ENCODE data around the gene CCNE1.

Gene CCNE1

GRCh38 chr19:29841209-29841558 is 29.4 kb downstream of the CCNE1 start:
- in situ Hi-C loops (cut with HindIII; ENCODE audit: low sequenced_read_pairs): no loop called here

GRCh38 chr19:29841559-29842367 is 30.0 kb downstream of the CCNE1 start:
- in situ Hi-C loops (cut with HindIII; ENCODE audit: low sequenced_read_pairs): no loop called here

- in situ Hi-C loops (cut with HindIII; ENCODE audit: low sequenced_read_pairs): no loop called here
These were observed 30.8 kb downstream of the CCNE1 start for GRCh38 chr19:29842471-29843179.

- in situ Hi-C loops (cut with HindIII; ENCODE audit: low sequenced_read_pairs): no loop called here
These were observed 31.6 kb downstream of the CCNE1 start for GRCh38 chr19:29843180-29844051.

- in situ Hi-C loops (cut with HindIII; ENCODE audit: low sequenced_read_pairs): no loop called here
These were observed 33.2 kb downstream of the CCNE1 start for GRCh38 chr19:29844891-29845573.

GRCh38 chr19:29845574-29846176 is 33.9 kb downstream of the CCNE1 start:
- in situ Hi-C loops (cut with HindIII; ENCODE audit: low sequenced_read_pairs): no loop called here

- in situ Hi-C loops (cut with HindIII; ENCODE audit: low sequenced_read_pairs): no loop called here
These were observed 37.4 kb downstream of the CCNE1 start for GRCh38 chr19:29849208-29849607.

- in situ Hi-C loops (cut with HindIII; ENCODE audit: low sequenced_read_pairs): no loop called here
These were observed 38.7 kb downstream of the CCNE1 start for GRCh38 chr19:29850482-29850881.

- in situ Hi-C loops (cut with HindIII; ENCODE audit: low sequenced_read_pairs): no loop called here
These were observed 40.2 kb downstream of the CCNE1 start for GRCh38 chr19:29851769-29852521.

GRCh38 chr19:29854033-29854432 is 42.2 kb downstream of the CCNE1 start:
- in situ Hi-C loops (cut with HindIII; ENCODE audit: low sequenced_read_pairs): no loop called here

GRCh38 chr19:29855087-29855486 is 43.3 kb downstream of the CCNE1 start:
- in situ Hi-C loops (cut with HindIII; ENCODE audit: low sequenced_read_pairs): no loop called here

- in situ Hi-C loops (cut with HindIII; ENCODE audit: low sequenced_read_pairs): no loop called here
These were observed 44.1 kb downstream of the CCNE1 start for GRCh38 chr19:29855741-29856500.

GRCh38 chr19:29858000-29858596 is 46.3 kb downstream of the CCNE1 start:
- in situ Hi-C loops (cut with HindIII; ENCODE audit: low sequenced_read_pairs): no loop called here

- in situ Hi-C loops (cut with HindIII; ENCODE audit: low sequenced_read_pairs): no loop called here
These were observed 46.8 kb downstream of the CCNE1 start for GRCh38 chr19:29858621-29859020.

- in situ Hi-C loops (cut with HindIII; ENCODE audit: low sequenced_read_pairs): no loop called here
These were observed 48.7 kb downstream of the CCNE1 start for GRCh38 chr19:29860492-29860891.

- in situ Hi-C loops (cut with HindIII; ENCODE audit: low sequenced_read_pairs): no loop called here
These were observed 49.8 kb downstream of the CCNE1 start for GRCh38 chr19:29861574-29861973.

GRCh38 chr19:29866011-29866410 is 54.2 kb downstream of the CCNE1 start:
- in situ Hi-C loops (cut with HindIII; ENCODE audit: low sequenced_read_pairs): no loop called here

GRCh38 chr19:29867984-29868383 is 56.2 kb downstream of the CCNE1 start:
- in situ Hi-C loops (cut with HindIII; ENCODE audit: low sequenced_read_pairs): no loop called here

- in situ Hi-C loops (cut with HindIII; ENCODE audit: low sequenced_read_pairs): no loop called here
These were observed 59.4 kb downstream of the CCNE1 start for GRCh38 chr19:29871143-29871542.

Measured in endothelial cell of hepatic sinusoid (primary cell).